ENCODE data around the gene B3GALT5.

The B3GALT5 gene

DNA sequence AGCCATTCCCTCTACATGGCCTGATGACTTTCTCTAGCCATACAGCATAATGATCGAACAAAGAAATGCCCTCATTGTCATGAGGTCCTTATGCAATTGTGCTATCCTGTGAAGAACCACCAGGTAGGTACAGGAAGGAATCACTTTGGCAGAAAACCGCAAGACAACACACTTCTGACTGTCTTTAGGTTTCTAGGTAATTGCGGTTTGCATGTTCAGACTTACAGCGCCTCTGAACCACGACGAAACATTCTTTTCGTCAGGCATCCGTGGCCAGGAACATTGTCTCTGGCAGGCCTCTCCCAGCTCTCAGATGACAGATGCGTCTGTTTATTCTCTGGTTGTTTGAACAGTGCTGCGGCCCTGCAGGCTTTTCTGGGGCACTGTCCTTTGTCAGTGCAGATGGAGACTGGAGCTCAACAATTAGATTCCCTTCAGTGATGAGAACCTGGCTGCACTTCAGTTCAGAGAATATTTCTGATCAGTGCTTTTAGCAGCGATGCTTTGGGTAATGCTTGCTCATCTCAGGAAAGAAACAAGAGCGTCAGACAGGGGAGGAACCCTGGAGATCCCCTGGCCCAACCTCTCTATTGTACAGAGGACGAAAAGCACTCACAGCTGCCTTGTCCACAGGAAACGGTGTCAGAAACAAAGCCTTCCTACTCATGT lies 63.4 kb downstream of the B3GALT5 start:
- DNase-seq (ENCODE audit: low read depth): no peak
- TF ChIP-seq, protein P1, sequence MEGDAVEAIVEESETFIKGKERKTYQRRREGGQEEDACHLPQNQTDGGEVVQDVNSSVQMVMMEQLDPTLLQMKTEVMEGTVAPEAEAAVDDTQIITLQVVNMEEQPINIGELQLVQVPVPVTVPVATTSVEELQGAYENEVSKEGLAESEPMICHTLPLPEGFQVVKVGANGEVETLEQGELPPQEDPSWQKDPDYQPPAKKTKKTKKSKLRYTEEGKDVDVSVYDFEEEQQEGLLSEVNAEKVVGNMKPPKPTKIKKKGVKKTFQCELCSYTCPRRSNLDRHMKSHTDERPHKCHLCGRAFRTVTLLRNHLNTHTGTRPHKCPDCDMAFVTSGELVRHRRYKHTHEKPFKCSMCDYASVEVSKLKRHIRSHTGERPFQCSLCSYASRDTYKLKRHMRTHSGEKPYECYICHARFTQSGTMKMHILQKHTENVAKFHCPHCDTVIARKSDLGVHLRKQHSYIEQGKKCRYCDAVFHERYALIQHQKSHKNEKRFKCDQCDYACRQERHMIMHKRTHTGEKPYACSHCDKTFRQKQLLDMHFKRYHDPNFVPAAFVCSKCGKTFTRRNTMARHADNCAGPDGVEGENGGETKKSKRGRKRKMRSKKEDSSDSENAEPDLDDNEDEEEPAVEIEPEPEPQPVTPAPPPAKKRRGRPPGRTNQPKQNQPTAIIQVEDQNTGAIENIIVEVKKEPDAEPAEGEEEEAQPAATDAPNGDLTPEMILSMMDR (conservative IDR thresholded peaks at IDR 0.05; ENCODE audit: low read depth, low read length): no peak

DNA sequence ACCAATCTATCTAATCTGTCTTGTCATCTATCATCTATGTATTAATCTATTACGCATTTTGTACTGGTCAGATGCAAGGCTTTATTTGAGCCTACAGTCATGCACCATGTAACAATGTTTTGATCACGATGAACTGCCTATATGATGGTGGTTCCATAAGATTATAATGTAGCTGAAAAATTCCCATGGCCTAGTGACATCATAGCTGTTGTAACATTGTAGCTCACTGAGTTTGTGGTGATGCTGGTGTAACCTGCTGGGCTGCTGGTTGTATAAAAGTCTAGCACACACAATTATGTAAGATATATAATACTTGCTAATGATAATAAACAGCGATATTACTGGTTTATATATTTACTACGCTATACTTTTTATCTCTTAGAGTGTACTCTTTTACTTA lies 67.5 kb downstream of the B3GALT5 start:
- no peak overlapping the region for H3K4me3 ChIP-seq (ENCODE audit: low read length)
- no peak for DNase-seq (ENCODE audit: low read depth)
- TF ChIP-seq, protein P1 (conservative IDR thresholded peaks at IDR 0.05; ENCODE audit: low read depth, low read length): no peak

More for the DNA sequence above, 63.4 kb downstream of the B3GALT5 start:
- no peak overlapping the region for H3K4me3 ChIP-seq (ENCODE audit: low read length)

DNA sequence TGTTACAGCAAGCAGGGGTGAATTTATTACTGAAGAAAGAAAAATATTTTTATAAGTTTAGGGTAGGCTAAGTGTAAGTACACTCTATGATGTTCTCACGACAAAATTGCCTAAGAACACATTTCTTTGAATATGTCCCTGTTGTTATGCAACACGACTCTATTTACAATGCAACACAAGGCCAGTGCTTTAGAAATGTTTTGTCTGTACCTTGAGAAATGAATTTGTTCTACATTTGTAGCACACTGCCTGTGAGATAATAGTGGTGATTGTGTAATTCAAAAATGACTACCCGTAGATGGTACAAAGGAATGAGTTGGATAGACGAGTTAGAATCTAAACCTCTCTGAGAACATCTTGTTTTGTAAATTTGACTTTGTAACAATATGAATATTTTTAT lies 68.5 kb downstream of the B3GALT5 start:
- TF ChIP-seq, protein P1 (conservative IDR thresholded peaks at IDR 0.05; ENCODE audit: low read depth, low read length): no peak
- no peak for DNase-seq (ENCODE audit: low read depth)
- no peak overlapping the region for H3K4me3 ChIP-seq (ENCODE audit: low read length)

DNA sequence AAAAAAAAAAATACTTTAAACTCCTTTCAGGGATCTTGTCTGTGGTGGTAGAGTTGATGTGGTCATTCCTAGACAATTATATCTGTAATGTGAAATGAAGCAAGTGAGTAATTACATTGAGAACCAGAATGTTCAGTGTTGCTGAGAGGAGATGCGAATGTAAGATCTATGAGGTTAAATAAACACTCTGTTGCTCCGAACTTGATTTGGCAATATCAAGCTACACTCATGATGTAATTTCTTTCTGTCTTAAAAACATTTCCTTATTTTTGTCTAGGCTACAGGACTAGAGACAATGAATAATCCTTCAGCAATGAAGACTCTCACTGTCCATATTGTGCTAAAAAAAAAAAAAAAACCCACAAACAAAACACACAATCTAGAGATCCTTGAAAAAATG lies 69.1 kb downstream of the B3GALT5 start:
- H3K4me3 ChIP-seq (ENCODE audit: low read length): no peak overlapping the region
- TF ChIP-seq, protein P1 (conservative IDR thresholded peaks at IDR 0.05; ENCODE audit: low read depth, low read length): no peak
- DNase-seq (ENCODE audit: low read depth): no peak

DNA sequence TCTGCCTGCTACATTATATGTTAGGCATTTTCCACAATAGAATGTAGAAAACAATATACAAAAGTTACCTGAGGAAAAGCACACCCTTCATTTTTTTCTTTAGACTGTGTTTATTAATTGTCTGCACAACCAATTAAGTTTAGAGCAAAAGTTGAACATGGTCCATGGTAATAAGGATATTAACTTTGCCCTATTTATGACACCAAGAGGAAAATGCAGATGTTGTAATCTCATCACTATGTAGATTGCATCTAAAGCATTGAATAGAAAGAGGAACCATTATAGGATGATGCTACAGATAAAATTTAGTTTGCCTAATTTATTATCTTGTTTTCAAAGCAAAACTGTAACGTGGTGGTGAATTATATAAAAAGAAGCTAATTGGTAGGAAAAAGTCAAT lies 72.5 kb downstream of the B3GALT5 start:
- TF ChIP-seq, protein P1 (conservative IDR thresholded peaks at IDR 0.05; ENCODE audit: low read depth, low read length): no peak
- H3K4me3 ChIP-seq (ENCODE audit: low read length): no peak overlapping the region
- no peak for DNase-seq (ENCODE audit: low read depth)

DNA sequence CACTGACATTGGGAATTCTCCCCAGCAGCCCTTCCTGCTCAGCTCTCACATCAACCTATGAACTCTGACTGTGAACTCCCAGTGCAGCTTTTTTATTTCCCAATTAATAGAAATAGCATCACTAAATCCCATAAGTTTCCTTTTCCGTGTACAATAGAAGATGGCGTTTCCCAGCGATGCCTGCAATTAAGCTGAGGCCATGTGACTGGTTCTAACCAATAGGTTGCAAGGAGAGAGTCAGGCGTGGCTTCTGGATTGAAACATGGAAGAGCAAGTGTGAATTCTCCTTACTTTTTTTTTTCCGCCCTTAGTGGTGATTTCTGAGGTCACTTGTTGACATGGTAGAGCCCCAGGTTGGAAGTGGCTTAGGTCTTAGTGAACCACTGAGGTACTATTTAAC lies 73.3 kb downstream of the B3GALT5 start:
- TF ChIP-seq, protein P1 (conservative IDR thresholded peaks at IDR 0.05; ENCODE audit: low read depth, low read length): no peak
- DNase-seq (ENCODE audit: low read depth): no peak
- no peak overlapping the region for H3K4me3 ChIP-seq (ENCODE audit: low read length)
